AG04450 (cell line): ENCODE data around the gene PCDHA4. TPM values are rescaled to one million over a fixed set of nuclear protein-coding genes. Genes with fewer than 3 reads are reported as not detected.
"Not testable (repeated sequence)": the region's sequence is repeated elsewhere in the genome, so short reads cannot be mapped to it uniquely, and the experiment has no call there.

Source experiments
- CTCF ChIA-PET: fragments of 300-600, 350-600 bp; formaldehyde crosslinking; extraction: SDS; loops from one replicate; lab custom pipeline; 2022; ENCODE audit warnings: antibody characterized with exemption, inconsistent platforms; lab: Charles Lee
- POLR2A ChIA-PET: fragments of 350-600 bp; formaldehyde crosslinking; extraction: SDS; loops from one replicate; lab custom pipeline; 2021; ENCODE audit warnings: antibody characterized with exemption, inconsistent platforms; lab: Yijun Ruan, JAX
- DNase-seq: peaks from one replicate; pipeline ENCODE4 v3.0.0-alpha.2; 2011; ENCODE audit warnings: low read depth, low spot score
- H3K27ac ChIP-seq: one replicate; pipeline ENCODE4 v1.5.1; 2012; ENCODE audit warnings: low read depth, low read length, control low read depth
- H3K27me3 ChIP-seq: one replicate; pipeline ENCODE4 v1.6.0; 2012; ENCODE audit warnings: low read length; ENCODE audit not compliant: control insufficient read depth, insufficient read depth
- H3K4me3 ChIP-seq: 2 replicates; pipeline ENCODE4 v1.5.1; 2011; ENCODE audit warnings: mild to moderate bottlenecking, low read depth, low read length, control low read depth
- H3K9me3 ChIP-seq: 2 replicates; pipeline ENCODE4 v1.5.1; 2012; ENCODE audit warnings: low read length; ENCODE audit not compliant: control insufficient read depth, insufficient read depth
- CTCF ChIP-seq: IDR thresholded peaks from 2 replicates; pipeline ENCODE4 v1.5.1; 2011; ENCODE audit warnings: low read depth, low read length, control low read depth, inconsistent platforms
- polyA plus RNA-seq: library from polyadenylated mRNA; depleted of rRNA; stranded (reverse); fragments of >200 nt; gene quantifications from 2 replicates; pipeline ENCODE4 v1.2.3, GENCODE V29; 2011

Gene PCDHA4
- polyA plus RNA-seq, 1 experiment, result not detected

DNA sequence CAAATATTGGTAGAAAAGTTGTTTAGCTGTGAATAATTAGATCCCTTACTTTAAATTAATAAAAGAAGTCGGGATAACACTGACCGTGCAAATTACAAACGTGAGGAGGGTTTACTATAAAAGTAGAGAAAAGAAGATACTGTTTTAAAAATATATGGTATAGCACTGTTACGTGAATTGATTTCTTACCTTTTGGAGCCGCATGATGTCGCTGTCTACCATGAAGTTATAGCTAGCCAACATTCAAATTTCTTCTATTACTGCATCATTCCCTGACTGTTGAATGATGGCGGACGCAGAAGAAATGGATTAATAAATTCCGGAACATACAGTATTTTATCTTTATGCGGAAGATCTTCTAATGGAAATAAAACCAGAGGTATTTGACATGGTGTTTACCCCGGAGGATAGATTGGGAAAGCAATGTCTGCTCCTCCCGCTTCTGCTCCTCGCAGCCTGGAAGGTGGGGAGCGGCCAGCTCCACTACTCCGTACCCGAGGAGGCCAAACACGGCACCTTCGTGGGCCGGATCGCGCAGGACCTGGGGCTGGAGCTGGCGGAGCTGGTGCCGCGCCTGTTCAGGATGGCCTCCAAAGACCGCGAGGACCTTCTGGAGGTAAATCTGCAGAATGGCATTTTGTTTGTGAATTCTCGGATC is 21.0 kb downstream of the PCDHA4 start, which contains the start of gene PCDHA6:
TSS of gene PCDHA6 (plus strand) at position 257 of the 658 bp plus-strand sequence. CDS start at position 389, 132 bp downstream.
- Histone ChIP-seq H3K27me3 (no peaks in the 10 kb centered on the region), H3K9me3 (peaks cover 32% of the 10 kb centered on the region), H3K4me3 (no peak within 1 kb of the TSS), H3K27ac (no peak within 1 kb of the TSS)
- ChIA-PET CTCF (no interaction called here), POLR2A (no interaction called here)
- no peak for DNase-seq
- TF ChIP-seq CTCF, result no peak

GRCh38 chr5:140828362-140828737 is 21.5 kb downstream of the PCDHA4 start:
- no peak overlapping the region for H3K4me3 ChIP-seq
- H3K9me3 ChIP-seq, result peaks cover 27% of the 10 kb centered on the region
- POLR2A ChIA-PET, result no interaction called here
- CTCF ChIA-PET, result no interaction called here
- DNase-seq, result no peak
- no peak for TF ChIP-seq CTCF
- no peak overlapping the region for H3K27ac ChIP-seq
- no peaks in the 10 kb centered on the region for H3K27me3 ChIP-seq

DNA sequence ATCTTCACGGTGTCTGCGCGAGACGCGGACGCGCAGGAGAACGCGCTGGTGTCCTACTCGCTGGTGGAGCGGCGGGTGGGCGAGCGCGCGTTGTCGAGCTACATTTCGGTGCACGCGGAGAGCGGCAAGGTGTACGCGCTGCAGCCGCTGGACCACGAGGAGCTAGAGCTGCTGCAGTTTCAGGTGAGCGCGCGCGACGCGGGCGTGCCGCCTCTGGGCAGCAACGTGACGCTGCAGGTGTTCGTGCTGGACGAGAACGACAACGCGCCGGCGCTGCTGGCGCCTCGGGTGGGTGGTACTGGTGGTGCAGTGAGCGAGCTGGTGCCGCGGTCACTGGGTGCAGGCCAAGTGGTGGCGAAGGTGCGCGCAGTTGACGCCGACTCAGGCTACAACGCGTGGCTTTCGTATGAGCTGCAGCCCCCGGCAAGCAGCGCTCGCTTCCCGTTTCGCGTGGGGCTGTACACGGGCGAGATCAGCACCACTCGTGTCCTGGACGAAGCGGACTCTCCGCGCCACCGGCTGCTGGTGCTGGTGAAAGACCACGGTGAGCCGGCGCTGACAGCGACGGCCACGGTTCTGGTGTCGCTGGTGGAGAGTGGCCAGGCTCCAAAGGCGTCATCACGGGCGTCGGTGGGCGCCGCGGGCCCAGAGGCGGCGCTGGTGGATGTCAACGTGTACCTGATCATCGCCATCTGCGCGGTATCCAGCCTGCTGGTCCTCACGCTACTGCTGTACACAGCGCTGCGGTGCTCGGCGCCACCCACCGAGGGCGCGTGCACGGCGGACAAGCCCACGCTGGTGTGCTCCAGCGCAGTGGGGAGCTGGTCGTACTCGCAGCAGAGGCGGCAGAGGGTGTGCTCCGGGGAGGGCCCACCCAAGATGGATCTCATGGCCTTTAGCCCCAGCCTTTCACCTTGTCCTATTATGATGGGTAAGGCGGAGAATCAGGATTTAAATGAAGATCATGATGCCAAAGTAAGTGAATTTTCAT is 22.9 kb downstream of the PCDHA4 start:
- H3K27ac ChIP-seq, H3K4me3 ChIP-seq, POLR2A ChIA-PET, H3K27me3 ChIP-seq, DNase-seq, CTCF ChIA-PET: not testable (repeated sequence)
- H3K9me3 ChIP-seq, result peaks cover 26% of the 10 kb centered on the region

DNA sequence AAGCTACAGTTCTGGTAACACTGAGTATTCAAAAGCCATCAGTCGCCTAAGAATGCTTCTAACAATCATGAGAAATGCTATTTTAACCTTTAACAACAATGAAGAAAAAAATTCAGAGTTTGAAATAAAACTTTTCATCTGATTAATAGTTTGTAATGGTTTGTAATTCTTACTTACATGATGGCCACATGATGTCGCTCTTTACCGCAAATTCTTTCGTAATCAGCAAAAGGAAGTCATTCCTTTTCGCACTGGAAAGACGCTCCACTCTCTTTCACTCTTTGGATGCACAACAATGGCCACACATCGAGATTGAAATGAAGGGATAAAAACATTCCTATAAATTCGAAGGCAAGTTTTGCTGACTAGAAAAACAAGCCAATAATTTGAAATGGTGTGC is 27.1 kb downstream of the PCDHA4 start, which contains the start of gene PCDHA7:
TSS of gene PCDHA7 (plus strand) at position 277 of the 400 bp plus-strand sequence. CDS start at position 392, 115 bp downstream.
- H3K4me3 ChIP-seq, result no peak within 1 kb of the TSS
- H3K27ac ChIP-seq, result no peak within 1 kb of the TSS
- ChIA-PET POLR2A (no interaction called here), CTCF (no interaction called here)
- no peaks in the 10 kb centered on the region for H3K27me3 ChIP-seq
- TF ChIP-seq CTCF, result no peak
- H3K9me3 ChIP-seq, result peaks cover 42% of the 10 kb centered on the region
- no peak for DNase-seq

GRCh38 chr5:140834439-140835008 is 27.7 kb downstream of the PCDHA4 start:
- H3K4me3 ChIP-seq, H3K27ac ChIP-seq, H3K27me3 ChIP-seq, DNase-seq, POLR2A ChIA-PET, CTCF ChIA-PET: not testable (repeated sequence)
- H3K9me3 ChIP-seq, result peaks cover 37% of the 10 kb centered on the region
